Glomerular visceral epithelial cell (primary cell): ENCODE results near the gene ETV2.
"Not testable (repeated sequence)": the region's sequence is repeated elsewhere in the genome, so short reads cannot be mapped to it uniquely, and the experiment has no call there.

Source experiments
- DNase-seq: peaks from one replicate; pipeline ENCODE4 v3.0.0-alpha.2; 2016; ENCODE audit errors: extremely low spot score

Gene ETV2

DNA sequence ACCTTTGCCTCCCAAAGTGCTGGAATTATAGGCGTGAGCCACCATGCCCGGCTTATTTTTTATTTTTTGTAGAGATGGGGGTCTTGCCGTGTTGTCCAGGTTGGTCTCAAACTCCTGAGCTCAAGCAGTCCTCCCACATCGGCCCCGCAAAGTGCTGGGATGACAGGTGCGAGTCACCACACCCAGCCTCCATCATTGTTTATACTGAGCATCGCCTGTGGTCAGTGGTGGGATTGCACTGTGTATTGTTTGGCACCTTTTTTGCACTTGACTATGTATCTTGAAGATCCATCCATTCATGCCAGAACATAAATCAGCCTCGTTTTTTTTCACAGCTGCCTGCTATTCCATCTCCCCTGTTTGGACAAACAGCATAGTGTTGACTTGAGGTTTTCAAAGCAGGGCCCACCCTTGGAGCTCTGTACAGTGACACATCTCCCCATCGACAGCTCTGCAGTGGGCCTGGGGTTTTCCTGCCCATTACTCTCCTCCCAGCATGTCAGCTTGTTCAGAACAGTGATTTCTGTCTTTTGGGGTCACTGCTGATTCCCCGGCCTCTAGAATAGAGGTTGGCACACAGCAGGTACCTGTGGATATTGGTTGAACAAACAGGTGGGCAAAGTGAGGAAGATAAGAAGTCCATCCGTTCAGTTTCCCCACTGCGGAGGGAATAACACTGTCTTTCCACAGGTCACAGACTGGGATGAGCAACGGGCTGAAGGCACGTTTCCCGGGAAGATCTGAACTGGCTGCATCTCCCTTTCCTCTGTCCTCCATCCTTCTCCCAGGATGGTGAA lies 16.6 kb downstream of the ETV2 start:
- DNase-seq = no peak

DNA sequence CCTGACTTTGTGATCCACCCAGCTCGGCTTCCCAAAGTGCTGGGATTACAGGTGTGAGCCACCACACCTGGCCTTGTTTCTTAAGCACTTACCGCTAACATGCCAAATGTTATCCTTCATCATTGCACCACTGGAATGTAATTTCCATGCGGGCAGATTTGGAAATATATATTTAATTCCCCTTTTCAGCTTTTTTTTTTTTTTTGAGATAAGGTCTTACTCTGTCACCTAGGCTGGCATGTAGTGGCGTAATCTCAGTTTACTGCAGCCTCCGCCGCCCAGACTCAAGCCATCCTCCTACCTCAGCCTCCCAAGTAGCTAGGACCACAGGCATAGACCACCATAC lies 20.4 kb downstream of the ETV2 start:
- DNase-seq = no peak

DNA sequence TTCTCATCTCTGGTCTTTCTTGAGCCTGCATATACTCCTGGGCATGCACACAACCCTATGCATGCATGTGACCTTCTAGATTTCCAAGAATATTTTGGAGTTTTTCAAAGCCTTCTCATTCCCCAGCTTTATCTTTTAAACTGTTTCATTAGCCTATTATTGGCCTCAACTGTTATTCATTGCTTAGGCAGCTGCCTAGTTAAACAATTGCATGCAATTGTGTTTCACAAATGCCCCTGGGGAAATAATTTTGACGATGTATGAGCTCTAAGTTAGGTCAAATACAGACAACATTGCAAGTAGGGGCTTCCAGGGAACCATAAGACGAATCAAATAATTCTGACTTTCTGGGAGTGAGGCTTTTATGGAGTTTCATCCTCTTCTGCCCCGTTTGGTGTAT lies 22.4 kb downstream of the ETV2 start:
- no peak for DNase-seq

DNA sequence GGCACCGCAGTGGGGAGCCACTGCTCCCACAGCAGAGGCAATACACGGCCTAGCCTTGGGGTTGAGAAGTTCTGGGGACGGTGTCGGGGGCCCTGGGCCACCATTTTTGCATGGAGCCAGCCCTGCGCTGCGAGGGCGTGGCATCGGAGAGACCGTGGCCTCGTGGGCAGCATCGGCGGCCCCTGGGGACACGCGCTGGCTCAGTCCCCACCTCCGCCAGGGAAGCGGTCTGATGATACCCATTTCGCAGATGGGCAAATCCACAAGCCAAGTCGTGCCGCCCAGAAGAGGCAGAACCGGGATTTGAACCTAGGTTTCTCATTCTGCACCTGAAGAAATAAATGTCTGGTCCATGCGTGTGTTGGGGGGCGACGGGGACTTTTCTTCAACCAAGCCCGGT lies 23.6 kb downstream of the ETV2 start:
- DNase-seq = no peak

DNA sequence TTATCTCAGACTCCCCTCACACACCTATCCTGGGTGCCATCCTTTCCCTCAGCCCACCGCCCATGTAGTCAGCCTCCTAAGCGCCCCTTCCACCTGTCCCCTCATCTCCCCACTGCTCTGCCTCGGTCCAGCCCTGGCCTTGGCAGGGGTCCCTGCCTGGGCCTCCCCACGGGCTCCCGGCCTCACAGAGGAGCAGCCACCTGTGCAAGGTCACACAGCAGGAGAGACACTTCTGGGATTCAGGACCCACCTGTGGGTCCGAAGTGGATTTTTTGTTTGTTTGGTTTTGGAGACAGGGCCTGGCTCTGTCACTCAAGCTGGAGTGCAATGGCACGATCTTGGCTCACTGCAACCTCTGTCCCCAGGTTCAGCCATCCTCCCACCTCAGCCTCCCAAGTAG lies 24.1 kb downstream of the ETV2 start:
- DNase-seq = no peak

DNA sequence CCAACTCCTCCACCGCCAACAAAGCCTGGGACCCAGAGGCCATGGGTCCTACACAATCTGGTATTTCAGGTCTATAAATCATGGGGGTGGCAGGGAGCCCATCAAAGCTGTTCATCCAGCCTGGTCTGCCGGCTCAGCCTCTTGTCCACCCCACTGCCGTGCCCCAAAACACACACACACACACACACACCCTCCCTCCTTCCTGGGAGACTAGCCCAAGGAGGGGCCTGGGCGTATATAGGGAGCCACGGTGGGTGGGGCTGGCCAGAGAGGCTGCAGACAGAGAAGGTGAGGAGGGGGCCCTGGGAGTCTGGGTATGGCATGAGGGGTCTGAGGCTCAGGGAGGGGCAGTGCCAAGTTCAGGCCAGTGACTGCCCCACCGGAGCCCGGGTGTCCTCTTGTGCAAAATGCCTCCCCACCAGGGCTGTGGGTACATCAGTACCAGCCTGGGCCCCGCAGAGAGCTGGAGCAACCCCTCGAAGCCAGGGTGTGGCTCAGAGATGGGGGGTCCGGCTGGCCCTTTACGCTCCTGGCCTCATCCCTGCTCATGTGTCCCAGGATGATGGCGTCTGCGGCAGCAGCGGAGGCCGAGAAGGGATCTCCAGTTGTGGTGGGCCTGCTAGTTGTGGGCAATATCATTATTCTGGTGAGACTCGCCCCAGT lies 24.8 kb downstream of the ETV2 start, which contains the start of gene UPK1A:
Gene UPK1A (plus strand): TSS at position 267 of the 663 bp plus-strand sequence. CDS start 296 bp downstream, at position 563.
- DNase-seq = no peak

DNA sequence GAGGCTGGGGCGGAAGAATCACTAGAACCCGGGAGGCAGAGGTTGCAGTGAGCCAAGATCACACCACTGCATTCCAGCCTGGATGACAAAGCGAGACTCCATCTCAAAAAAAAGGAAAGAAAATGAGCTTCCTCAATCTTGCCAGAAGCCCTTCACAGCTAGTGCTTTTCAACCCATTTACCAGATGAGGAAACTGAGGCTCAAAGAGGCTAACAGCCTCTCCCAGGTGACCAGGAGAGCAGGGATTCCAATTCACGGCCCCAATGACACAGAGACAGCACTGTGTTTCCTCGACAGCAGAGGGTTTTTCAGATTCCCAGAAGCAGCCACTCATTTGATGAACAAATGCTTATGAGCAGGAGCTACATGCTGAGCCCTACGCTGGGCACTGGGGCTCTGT lies 28.0 kb downstream of the ETV2 start:
- no peak for DNase-seq

DNA sequence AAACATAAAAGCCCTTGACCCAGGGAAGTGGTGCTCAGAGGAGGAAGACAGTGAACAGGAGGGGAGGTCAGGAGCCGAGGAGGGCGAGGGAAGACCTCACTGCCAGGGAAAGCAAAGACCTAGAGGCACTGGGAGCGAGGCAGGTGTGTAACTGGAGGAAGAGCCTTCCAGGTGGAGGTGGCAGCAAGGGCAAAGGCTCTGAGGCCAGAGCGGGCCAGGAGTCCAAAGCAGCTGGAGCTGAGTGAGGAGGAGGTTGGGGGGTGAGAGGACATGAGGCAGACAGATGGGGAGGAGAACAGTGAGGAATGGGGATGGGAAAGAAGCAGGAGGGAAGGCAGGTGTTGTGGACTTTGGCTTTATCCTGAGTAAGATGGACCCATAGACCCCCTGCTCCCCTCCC lies 28.4 kb downstream of the ETV2 start:
- no peak for DNase-seq

DNA sequence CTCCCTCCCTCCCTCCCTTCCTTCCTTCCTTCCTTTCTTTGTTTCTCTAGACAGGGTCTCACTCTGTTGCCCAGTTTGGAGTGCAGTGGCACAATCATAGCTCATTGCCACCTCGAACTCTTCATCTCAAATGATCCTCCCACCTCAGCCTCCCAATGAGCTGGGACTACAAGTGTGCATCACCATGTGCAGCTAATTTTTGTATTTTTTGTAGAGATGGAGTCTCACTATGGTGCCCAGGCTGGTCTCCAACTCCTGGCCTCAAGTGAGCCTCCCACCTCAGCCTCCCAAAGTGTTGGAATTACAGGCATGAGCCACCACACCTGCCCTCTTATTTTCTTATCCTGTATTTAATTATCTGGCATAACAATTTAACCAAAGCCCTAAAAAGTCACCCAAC lies 29.1 kb downstream of the ETV2 start:
- DNase-seq = no peak

DNA sequence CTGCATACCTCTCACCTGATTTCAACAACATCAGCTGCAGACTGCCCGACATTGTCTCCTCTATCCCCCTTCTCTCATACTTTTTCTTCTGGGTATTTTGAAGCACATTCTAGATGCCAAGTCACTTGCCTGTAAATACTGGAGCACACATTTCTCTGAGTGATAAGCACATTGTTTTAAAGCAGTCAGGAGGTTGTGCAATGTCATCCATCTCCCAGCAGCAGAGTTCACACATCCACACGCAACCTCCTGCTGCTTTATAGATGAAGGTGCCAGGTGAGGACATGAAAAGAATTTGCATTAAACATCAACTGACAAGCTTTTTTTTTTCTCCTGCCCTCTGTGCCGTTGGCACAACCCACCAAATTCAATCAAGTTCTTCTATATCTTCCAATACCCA lies 30.3 kb downstream of the ETV2 start:
- DNase-seq = no peak

DNA sequence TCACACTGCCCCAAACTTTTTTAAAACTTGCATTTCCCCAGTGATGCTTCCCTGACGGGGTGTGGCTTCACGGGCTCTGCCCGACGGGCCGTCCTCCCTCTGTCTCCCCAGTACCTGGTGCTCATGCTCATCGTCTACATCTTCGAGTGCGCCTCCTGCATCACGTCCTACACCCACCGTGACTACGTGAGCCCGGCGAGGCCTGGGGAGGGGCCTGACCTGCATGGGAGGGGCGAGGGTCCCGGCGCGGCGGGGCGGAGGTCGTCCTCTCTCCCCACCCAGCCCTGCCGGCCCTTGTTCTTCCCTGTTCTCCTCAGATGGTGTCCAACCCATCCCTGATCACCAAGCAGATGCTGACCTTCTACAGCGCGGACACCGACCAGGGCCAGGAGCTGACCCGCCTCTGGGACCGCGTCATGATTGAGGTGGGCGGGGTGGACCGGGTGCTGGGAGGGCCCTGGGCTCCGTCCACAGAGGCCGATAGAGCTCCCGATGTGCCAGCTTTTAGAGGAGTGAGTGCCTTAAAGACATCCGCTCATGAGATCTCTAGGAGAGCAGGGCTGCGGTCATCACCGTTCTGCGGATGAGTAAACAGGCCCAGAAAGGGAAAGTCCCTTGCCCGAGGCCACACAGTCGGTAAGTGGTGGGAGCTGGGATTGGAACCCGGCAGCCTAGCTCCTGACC lies 31.7 kb downstream of the ETV2 start:
- DNase-seq = peak; percentile 84

DNA sequence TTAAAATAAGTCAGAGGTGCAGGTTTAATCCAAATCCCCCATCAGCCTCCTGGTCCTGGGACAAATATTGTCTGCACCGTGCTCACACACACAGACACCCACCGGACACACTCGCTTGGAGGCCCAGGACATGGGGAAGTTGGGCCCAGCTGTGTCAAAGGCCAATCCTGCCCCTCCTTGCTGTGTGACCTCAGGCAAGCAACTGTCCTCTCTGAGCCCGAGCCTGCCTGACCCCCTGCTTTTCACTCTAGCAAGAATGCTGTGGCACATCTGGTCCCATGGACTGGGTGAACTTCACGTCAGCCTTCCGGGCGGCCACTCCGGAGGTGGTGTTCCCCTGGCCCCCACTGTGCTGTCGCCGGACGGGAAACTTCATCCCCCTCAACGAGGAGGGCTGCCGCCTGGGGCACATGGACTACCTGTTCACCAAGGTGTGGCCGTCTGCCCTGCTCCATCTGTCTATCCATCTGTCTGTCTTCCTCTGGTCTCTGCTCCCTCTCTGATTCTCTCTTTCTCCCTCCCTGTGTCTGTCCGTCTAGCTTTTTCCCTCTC lies 34.1 kb downstream of the ETV2 start:
- DNase-seq = no peak

DNA sequence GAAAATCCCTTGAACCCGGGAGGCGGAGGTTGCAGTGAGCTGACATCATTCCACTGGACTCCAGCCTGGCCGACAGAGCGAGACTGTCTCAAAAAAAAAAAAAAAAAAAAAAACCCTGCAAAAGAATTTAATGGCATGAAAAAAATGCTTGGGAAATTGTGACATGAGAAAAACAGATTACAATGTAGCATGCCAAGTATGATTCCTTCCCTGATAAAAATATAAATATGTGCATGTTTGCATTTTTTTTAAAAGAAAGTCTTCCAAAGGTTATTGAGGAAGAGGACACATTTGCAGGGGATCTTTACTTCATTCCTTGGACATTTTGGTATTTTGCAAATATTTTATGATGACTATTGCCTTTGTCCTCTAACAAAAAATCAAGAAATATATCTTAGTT lies 48.3 kb downstream of the ETV2 start:
- peak; percentile 23 for DNase-seq

DNA sequence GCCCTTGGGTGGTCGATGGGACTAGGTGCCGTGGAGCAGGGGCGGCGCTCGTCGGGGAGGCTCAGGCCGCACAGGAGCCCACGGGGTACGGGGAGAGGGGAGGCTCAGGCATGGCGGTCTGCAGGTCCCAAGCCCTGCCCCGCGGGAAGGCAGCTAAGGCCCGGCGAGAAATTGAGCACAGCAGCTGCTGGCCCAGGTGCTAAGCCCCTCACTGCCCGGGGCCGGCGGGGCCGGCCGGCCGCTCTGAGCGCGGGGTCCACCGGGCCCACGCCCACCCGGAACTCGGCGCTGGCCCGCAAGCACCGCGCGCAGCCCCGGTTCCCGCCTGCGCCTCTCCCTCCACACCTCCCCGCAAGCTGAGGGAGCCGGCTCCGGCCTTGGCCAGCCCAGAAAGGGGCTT lies 49.6 kb downstream of the ETV2 start:
- not testable (repeated sequence) for DNase-seq

DNA sequence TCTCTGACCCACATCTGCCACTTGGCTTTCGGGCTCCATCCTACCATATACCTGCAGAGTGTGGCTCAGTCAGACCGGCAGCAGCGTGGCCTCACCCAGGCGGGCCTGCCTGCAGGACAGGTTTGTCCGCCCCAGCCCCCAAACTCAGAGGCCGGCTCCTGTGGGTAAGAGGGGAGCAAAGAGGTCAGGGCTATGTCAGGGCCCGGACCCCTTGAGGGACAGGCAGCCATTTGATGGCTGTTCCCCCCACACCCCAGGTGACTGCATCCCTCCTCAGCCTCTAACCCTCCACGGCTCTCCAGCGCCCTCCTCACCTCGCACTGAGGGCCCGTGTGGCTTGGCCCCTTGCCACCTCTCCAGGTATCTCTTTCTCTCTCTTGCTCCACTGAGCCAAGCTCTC lies 50.5 kb downstream of the ETV2 start:
- no peak for DNase-seq

DNA sequence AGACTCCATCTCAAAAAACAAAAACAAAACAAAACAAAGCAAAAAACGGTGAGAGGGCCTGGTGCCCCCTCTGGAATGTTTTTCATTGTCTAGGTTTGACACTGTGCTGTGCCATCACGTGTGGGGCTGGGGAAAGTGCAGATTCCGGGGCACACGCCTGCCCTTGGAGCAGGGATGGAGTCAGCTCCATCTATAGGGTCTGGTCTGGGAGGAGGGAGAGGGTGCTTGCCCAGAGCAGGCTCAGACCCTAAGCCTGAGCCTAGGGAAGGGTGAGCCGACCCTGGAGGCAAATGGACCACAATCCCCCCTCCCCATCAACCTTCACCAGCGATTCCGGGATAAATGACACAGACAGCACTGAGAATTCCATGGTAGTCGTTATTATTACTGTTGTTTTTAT lies 51.9 kb downstream of the ETV2 start:
- no peak for DNase-seq

DNA sequence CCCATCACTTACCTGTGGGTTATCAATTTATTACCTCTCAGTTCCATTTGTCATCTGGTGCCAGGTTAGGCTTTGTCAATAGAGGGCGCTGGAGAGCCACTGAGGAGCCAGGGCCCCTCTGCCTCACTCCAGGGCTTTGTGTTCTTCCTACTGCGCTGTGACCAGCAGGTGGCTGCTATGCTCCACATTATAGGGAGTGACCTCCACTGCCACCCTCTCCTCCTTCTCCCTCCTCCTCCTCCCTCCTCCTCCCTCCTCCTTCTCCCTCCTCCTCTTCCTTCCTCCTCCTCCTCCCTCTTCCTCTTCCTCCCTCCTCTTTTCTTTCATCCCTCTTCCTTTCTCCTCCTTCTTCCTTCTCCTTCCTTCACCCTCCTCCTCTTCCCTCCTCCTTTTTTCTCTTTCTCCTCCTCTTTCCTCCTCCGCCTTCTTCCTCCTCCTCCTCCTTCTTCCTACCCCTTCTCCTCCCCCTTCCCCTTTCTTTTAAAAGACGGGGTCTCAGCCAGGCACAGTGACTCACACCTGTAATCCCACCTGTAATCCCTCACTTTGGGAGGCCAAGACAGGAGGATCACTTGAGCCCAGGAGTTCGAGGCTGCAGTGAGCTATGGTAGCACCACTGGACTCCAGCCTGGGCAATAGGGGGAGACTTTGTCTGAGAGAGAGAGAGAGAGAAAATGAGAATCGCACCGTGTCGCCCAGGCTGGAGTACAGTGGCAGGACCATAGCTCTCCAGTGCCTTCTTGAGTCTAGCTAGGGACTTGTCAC lies 52.5 kb downstream of the ETV2 start:
- peak; percentile 91 for DNase-seq
